ENCODE measurements around the gene GPR62. TPM values are rescaled to one million over a fixed set of nuclear protein-coding genes. Genes with fewer than 3 reads are reported as not detected.

GPR62 gene
- total RNA-seq, 1 experiment from 2014 or later: not detected

- in situ Hi-C loops (cut with HindIII; ENCODE audit: low pct_unique_long_range_greater_than_20kb, low sequenced_read_pairs): no loop called here
- no peak for DNase-seq (ENCODE audit: low read depth)
Measured at GRCh38 chr3:51998774-51999173, 43.6 kb downstream of the GPR62 start.

- DNase-seq (ENCODE audit: low read depth): no peak
- in situ Hi-C loops (cut with HindIII; ENCODE audit: low pct_unique_long_range_greater_than_20kb, low sequenced_read_pairs): no loop called here
Measured at GRCh38 chr3:51999846-52000245, 44.7 kb downstream of the GPR62 start.

- in situ Hi-C loops (cut with HindIII; ENCODE audit: low pct_unique_long_range_greater_than_20kb, low sequenced_read_pairs): no loop called here
- peak; percentile 48 for DNase-seq (ENCODE audit: low read depth)
Measured at GRCh38 chr3:52001443-52001974, 46.3 kb downstream of the GPR62 start.

- DNase-seq (ENCODE audit: low read depth): no peak
- in situ Hi-C loops (cut with HindIII; ENCODE audit: low pct_unique_long_range_greater_than_20kb, low sequenced_read_pairs): no loop called here
Measured at GRCh38 chr3:52002748-52003147, 47.6 kb downstream of the GPR62 start.

- in situ Hi-C loops (cut with HindIII; ENCODE audit: low pct_unique_long_range_greater_than_20kb, low sequenced_read_pairs): no loop called here
- DNase-seq (ENCODE audit: low read depth): no peak
Measured at GRCh38 chr3:52004163-52004787, 49.1 kb downstream of the GPR62 start.

- no peak for DNase-seq (ENCODE audit: low read depth)
- in situ Hi-C loops (cut with HindIII; ENCODE audit: low pct_unique_long_range_greater_than_20kb, low sequenced_read_pairs): no loop called here
Measured at GRCh38 chr3:52004906-52005395, 49.8 kb downstream of the GPR62 start.

- DNase-seq (ENCODE audit: low read depth): no peak
- in situ Hi-C loops (cut with HindIII; ENCODE audit: low pct_unique_long_range_greater_than_20kb, low sequenced_read_pairs): no loop called here
Measured at GRCh38 chr3:52005571-52005986, 50.4 kb downstream of the GPR62 start.

GRCh38 chr3:52006017-52006819 lies 51.0 kb downstream of the GPR62 start:
- no peak for DNase-seq (ENCODE audit: low read depth)
- in situ Hi-C loops (cut with HindIII; ENCODE audit: low pct_unique_long_range_greater_than_20kb, low sequenced_read_pairs): no loop called here

- DNase-seq (ENCODE audit: low read depth): no peak
- in situ Hi-C loops (cut with HindIII; ENCODE audit: low pct_unique_long_range_greater_than_20kb, low sequenced_read_pairs): no loop called here
Measured at GRCh38 chr3:52006820-52007133, 51.6 kb downstream of the GPR62 start.

Other genes starting within 250 kb of the GPR62 start
- not detected in 2 replicates for gene GRM2, start 248.3 kb upstream of the GPR62 start, total RNA-seq (2014; rRNA removed; shearing (Covaris generic); ENCODE audit: low replicate concordance)
- not detected in 2 replicates for gene IQCF6, start 176.1 kb upstream of the GPR62 start, total RNA-seq (2014; rRNA removed; shearing (Covaris generic); ENCODE audit: low replicate concordance)
- not detected in 2 replicates for gene IQCF2, start 93.8 kb upstream of the GPR62 start, total RNA-seq (2014; rRNA removed; shearing (Covaris generic); ENCODE audit: low replicate concordance)
- gene IQCF5, start 79.8 kb upstream of the GPR62 start, total RNA-seq (2014; rRNA removed; shearing (Covaris generic); ENCODE audit: low replicate concordance): not detected in 2 replicates
- gene IQCF1, start 52.0 kb upstream of the GPR62 start, total RNA-seq (2014; rRNA removed; shearing (Covaris generic); ENCODE audit: low replicate concordance): not detected in 2 replicates
- 28.9 and 34.6 TPM in 2 replicates for gene RRP9, start 13.5 kb upstream of the GPR62 start, total RNA-seq (2014; rRNA removed; shearing (Covaris generic); ENCODE audit: low replicate concordance)
- gene PARP3, start 13.0 kb upstream of the GPR62 start, total RNA-seq (2014; rRNA removed; shearing (Covaris generic); ENCODE audit: low replicate concordance): 29.4 and 30.0 TPM in 2 replicates
- 7.8 and 10.5 TPM in 2 replicates for gene PCBP4, start 12.1 kb downstream of the GPR62 start, total RNA-seq (2014; rRNA removed; shearing (Covaris generic); ENCODE audit: low replicate concordance)
- gene ABHD14B, start 18.7 kb downstream of the GPR62 start, total RNA-seq (2014; rRNA removed; shearing (Covaris generic); ENCODE audit: low replicate concordance): 19.6 and 45.4 TPM in 2 replicates
- 11.9 and 12.8 TPM in 2 replicates for gene ABHD14A, start 19.7 kb downstream of the GPR62 start, total RNA-seq (2014; rRNA removed; shearing (Covaris generic); ENCODE audit: low replicate concordance)
- 101 and 159 TPM in 2 replicates for gene ACY1, start 28.2 kb downstream of the GPR62 start, total RNA-seq (2014; rRNA removed; shearing (Covaris generic); ENCODE audit: low replicate concordance)
- gene RPL29, start 40.5 kb downstream of the GPR62 start, total RNA-seq (2014; rRNA removed; shearing (Covaris generic); ENCODE audit: low replicate concordance): 810 and 960 TPM in 2 replicates
- 1.1 and 3.2 TPM in 2 replicates for gene DUSP7, start 101.2 kb downstream of the GPR62 start, total RNA-seq (2014; rRNA removed; shearing (Covaris generic); ENCODE audit: low replicate concordance)
- 20.8 and 32.1 TPM in 2 replicates for gene POC1A, start 199.0 kb downstream of the GPR62 start, total RNA-seq (2014; rRNA removed; shearing (Covaris generic); ENCODE audit: low replicate concordance)
- 40.1 and 49.4 TPM in 2 replicates for gene ALAS1, start 242.8 kb downstream of the GPR62 start, total RNA-seq (2014; rRNA removed; shearing (Covaris generic); ENCODE audit: low replicate concordance)

All from Caki2 (cell line).